GM23248 (cell line): ENCODE results near the gene POLN. TPM values are rescaled to one million over a fixed set of nuclear protein-coding genes. Genes with fewer than 3 reads are reported as not detected.

Source experiments
- DNase-seq: peaks from one replicate; pipeline ENCODE4 v3.0.0-alpha.2; 2015
- H2AFZ ChIP-seq: fragments of 200-600 bp; sonication (generic); 2 replicates; pipeline ENCODE4 v1.6.1; 2016; ENCODE audit warnings: antibody characterized with exemption
- H3F3A ChIP-seq: fragments of 200-600 bp; sonication (generic); 2 replicates; pipeline ENCODE4 v1.6.1; 2016; ENCODE audit warnings: mild to moderate bottlenecking, antibody characterized with exemption, mixed run types; ENCODE audit not compliant: insufficient read depth
- H3K27ac ChIP-seq: fragments of 200-600 bp; sonication (generic); 2 replicates; pipeline ENCODE4 v1.5.1; 2016; ENCODE audit warnings: mild to moderate bottlenecking
- H3K27me3 ChIP-seq: fragments of 200-600 bp; sonication (generic); replicated peaks from 2 replicates; pipeline ENCODE4 v1.6.1; 2016; ENCODE audit warnings: mild to moderate bottlenecking; ENCODE audit not compliant: insufficient read depth
- H3K36me3 ChIP-seq: fragments of 200-600 bp; sonication (generic); 2 replicates; pipeline ENCODE4 v1.6.1; 2016; ENCODE audit warnings: low read depth, mild to moderate bottlenecking
- H3K4me1 ChIP-seq: fragments of 200-600 bp; sonication (generic); 2 replicates; pipeline ENCODE4 v1.6.1; 2016; ENCODE audit warnings: mild to moderate bottlenecking; ENCODE audit not compliant: insufficient read depth
- H3K4me2 ChIP-seq: fragments of 200-600 bp; sonication (generic); one replicate; pipeline ENCODE4 v1.6.1; 2016; ENCODE audit warnings: mild to moderate bottlenecking; ENCODE audit not compliant: unreplicated experiment
- H3K4me3 ChIP-seq: fragments of 200-600 bp; sonication (generic); 2 replicates; pipeline ENCODE4 v1.5.1; 2016; ENCODE audit warnings: mild to moderate bottlenecking
- H3K79me2 ChIP-seq: fragments of 200-600 bp; sonication (generic); 2 replicates; pipeline ENCODE4 v1.6.1; 2016; ENCODE audit warnings: mild to moderate bottlenecking; ENCODE audit not compliant: insufficient read depth
- H3K9ac ChIP-seq: fragments of 200-600 bp; sonication (generic); 2 replicates; pipeline ENCODE4 v1.6.1; 2016; ENCODE audit warnings: mild to moderate bottlenecking
- H3K9me2 ChIP-seq: fragments of 200-600 bp; sonication (generic); 2 replicates; pipeline ENCODE4 v1.6.1; 2016; ENCODE audit warnings: mixed run types, mild to moderate bottlenecking, moderate library complexity; ENCODE audit not compliant: insufficient read depth
- H3K9me3 ChIP-seq: fragments of 200-600 bp; sonication (generic); one replicate; pipeline ENCODE4 v1.6.1; 2017; ENCODE audit warnings: low read depth
- H4K20me1 ChIP-seq: fragments of 200-600 bp; sonication (generic); 2 replicates; pipeline ENCODE4 v1.6.0; 2016; ENCODE audit not compliant: insufficient read depth
- EZH2 ChIP-seq: fragments of 200-600 bp; sonication (generic); IDR thresholded peaks from 2 replicates; pipeline ENCODE4 v1.6.1; 2018; ENCODE audit warnings: antibody characterized with exemption, mild to moderate bottlenecking; ENCODE audit not compliant: insufficient read depth, poor library complexity, severe bottlenecking
- EZH2phosphoT487 ChIP-seq: fragments of 200-600 bp; sonication (generic); IDR thresholded peaks from 2 replicates; pipeline ENCODE4 v1.6.1; 2018; ENCODE audit warnings: antibody characterized with exemption, moderate library complexity, mild to moderate bottlenecking, low read depth; ENCODE audit not compliant: insufficient read depth
- WGBS, 2 experiments: methylation state at CpG; one replicate each; pipeline ENCODE4 v1.1.6; 2015 to 2017; ENCODE audit warnings: low lambda C conversion rate in 2 of 2, low coverage in 1 of 2; ENCODE audit errors: missing lambda C conversion rate in 2 of 2; 5-methylcytosine and 5-hydroxymethylcytosine counted together
- in situ Hi-C: fragments of 300-500 bp; cut with MboI; formaldehyde crosslinking; loops from 2 replicates; pipeline ENCODE4 v1.15.0; 2020
- polyA plus RNA-seq: library from polyadenylated mRNA; unstranded; fragments of >200 nt; fragmentation: Nextera tagmentation; extraction: Ambion mirVana; gene quantifications from 2 replicates; pipeline ENCODE4 v1.2.1, GENCODE V29; 2016
- total RNA-seq: library from RNA; depleted of rRNA; stranded (reverse); fragments of >200 nt; shearing (Covaris generic); gene quantifications from 2 replicates; pipeline ENCODE4 v1.2.3, GENCODE V29; 2014

Gene POLN
- total and polyA plus RNA-seq, 2 experiments from 2014 or later, result 1.6 to 3.9 TPM

DNA sequence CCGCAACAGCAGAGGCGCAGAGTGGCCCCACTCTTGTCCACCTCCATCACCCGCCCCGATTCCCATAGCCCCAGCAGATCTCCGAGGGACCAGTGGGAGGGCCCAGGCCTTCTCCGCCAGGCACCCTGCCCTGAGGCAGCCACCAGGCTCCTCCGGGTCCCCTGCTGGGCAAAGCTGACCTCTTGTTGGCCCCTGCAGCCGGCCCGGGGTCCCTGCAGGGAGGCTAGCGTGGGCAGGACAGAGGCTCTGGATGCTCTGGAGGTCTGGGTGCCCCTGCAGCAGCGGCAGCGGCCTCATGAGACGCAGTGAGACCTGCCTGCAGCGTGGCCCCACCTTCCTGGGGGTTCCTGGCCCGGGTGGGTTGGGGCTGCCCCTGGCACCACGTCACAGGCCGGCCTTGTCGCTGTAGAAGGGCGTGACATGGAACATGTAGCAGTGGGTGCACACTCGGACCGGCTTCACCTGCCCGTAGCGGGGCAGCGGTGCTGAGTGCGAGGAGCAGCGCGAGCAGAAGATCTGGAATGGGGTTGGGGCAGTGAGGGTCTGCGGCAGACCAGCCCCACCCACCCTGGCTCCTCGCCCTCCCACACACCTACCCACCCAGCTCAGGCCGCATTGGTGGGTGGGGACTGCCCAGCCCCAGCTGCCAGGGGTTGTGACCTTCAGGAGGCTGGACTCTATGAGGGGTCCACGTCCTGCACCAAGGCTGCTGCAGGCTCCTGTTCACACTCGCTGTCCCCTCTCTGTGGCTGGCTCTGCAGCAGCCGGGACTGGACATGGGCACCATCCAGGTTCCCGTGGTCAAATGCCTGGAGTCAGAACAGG is 28.6 kb upstream of the POLN start:
- no peaks in the 10 kb centered on the region for H3K79me2 ChIP-seq
- 0 out of 2 replicates have a peak, but pooled peaks cover 8% of the 10 kb centered on the region for H3K4me1 ChIP-seq
- H2AFZ ChIP-seq, result no peak overlapping the region
- TF ChIP-seq EZH2, result no peak
- no peak for TF ChIP-seq EZH2phosphoT487
- no peak overlapping the region for H3K27ac ChIP-seq
- H3K9me2 ChIP-seq, result no peaks in the 10 kb centered on the region
- no peaks in the 10 kb centered on the region for H3K36me3 ChIP-seq
- no peak overlapping the region for H3K9ac ChIP-seq
- no peaks in the 10 kb centered on the region for H4K20me1 ChIP-seq
- no peak for DNase-seq
- peaks cover 6% of the 10 kb centered on the region; the same call in 1 of the 2 replicates for H3F3A ChIP-seq
- no peaks in the 10 kb centered on the region for H3K9me3 ChIP-seq
- H3K4me3 ChIP-seq, result no peak overlapping the region
- in situ Hi-C loops, result no loop called here
- WGBS, 2 experiments, result 83 to 84% methylated on average over 15 to 34 of the region's 34 CpGs
- H3K27me3 ChIP-seq, result no peaks in the 10 kb centered on the region
- no peak overlapping the region for H3K4me2 ChIP-seq

DNA sequence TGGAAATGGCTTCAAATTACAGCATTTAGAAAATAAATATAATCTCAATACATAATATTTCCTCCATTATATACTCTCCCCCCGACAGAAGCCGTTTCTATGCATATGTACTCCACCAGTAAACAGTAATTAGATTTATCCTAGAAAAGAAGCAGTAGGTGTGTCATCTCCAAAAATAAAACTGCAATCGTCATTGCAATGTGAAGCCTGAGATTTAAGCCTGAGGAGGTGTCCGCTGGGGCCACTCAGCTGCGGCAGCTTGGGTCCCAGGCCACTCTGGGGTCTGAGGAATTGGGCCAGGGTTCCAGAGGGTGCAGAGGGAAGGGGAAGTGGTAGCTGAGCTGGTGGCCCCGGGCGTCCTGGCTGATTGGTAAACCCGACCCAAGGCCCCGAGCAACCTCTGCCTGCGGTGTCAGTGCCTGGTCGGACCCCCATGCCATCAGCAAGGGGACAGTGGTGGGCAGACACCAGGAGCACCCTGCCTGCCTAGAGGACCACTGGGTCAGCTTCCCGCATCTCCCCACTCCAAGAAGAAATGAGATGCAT is 27.8 kb upstream of the POLN start:
- Histone ChIP-seq H3K4me2 (no peak overlapping the region), H2AFZ (no peak overlapping the region), H3K36me3 (no peaks in the 10 kb centered on the region), H3K79me2 (no peaks in the 10 kb centered on the region), H3K9ac (no peak overlapping the region), H3K9me3 (no peaks in the 10 kb centered on the region), H4K20me1 (no peaks in the 10 kb centered on the region), H3K9me2 (no peaks in the 10 kb centered on the region), H3K4me3 (no peak overlapping the region), H3K27me3 (no peaks in the 10 kb centered on the region), H3K4me1 (0 out of 2 replicates have a peak, but pooled peaks cover 8% of the 10 kb centered on the region), H3F3A (peaks cover 6% of the 10 kb centered on the region; the same call in 1 of the 2 replicates), H3K27ac (no peak overlapping the region)
- DNase-seq, result no peak
- 77 to 82% methylated on average over 10 to 12 of the region's 12 CpGs for WGBS, 2 experiments
- in situ Hi-C loops, result no loop called here
- TF ChIP-seq EZH2, result no peak
- no peak for TF ChIP-seq EZH2phosphoT487

DNA sequence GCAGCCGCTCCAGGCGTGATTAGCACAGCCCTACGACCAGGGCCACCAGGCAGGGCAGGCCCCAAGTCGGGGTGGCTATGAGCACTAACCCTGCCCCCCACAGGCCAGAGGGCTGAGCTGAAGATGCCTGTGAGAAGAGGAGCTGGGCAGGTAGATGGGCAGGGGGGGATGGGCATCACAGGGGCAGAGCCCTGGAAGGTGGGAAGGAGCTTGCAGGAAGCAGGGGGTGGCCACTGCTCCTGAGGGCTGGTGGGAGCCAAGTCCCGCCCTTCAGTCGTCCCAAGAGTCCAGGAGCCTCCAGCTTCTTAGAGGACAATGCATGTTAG is 27.2 kb upstream of the POLN start:
- Histone ChIP-seq H3K27ac (no peak overlapping the region), H3K4me1 (0 out of 2 replicates have a peak, but pooled peaks cover 8% of the 10 kb centered on the region), H3F3A (peaks cover 6% of the 10 kb centered on the region; the same call in 1 of the 2 replicates), H3K27me3 (no peaks in the 10 kb centered on the region), H3K79me2 (no peaks in the 10 kb centered on the region), H4K20me1 (no peaks in the 10 kb centered on the region), H3K4me2 (no peak overlapping the region), H3K9ac (no peak overlapping the region), H2AFZ (no peak overlapping the region), H3K9me3 (no peaks in the 10 kb centered on the region), H3K4me3 (no peak overlapping the region), H3K36me3 (no peaks in the 10 kb centered on the region), H3K9me2 (no peaks in the 10 kb centered on the region)
- 79 to 85% methylated on average over 6 of the region's 6 CpGs for WGBS, 2 experiments
- DNase-seq, result no peak
- no peak for TF ChIP-seq EZH2
- TF ChIP-seq EZH2phosphoT487, result no peak
- in situ Hi-C loops, result no loop called here

DNA sequence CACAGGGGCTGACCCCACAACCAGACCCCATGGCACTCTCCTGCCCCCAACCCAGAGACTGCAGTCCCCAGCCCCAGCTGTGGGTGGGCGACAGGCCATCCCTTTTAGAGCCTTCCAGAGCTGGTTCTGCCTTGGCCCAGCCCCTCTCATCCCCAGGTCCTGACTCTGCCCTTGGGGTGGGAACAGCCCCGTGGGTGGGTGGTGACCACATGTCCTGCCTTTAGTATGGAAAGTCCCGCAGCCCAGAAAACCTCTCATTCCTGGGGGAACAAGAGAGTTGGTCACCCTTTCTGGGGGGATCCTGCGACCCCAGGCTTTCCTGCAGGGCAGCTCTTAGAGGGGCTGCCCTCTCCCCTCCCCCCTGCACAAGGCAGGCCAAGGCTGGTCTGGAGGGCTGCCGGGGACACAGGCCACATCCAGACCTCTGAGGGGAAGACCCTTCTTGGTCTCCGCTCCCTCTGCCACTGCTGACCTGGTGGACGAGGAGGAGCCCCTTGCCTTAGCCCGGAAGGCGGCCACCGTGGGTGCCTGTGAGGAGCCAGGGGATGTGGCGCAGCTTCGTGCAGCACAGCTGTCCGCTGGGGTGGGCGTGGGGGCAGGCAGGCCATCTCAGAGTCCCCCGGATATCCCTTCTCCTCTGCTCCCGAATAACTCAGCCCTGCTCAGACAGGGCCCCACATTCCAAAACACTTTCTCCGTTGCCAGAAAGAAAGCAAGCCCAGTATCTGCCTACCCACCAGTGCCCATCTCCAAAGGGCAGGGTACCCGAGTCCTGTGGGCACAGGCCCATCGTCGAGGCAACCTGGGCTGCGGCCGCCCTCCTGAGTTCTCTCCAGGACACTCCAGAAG is 26.7 kb upstream of the POLN start:
- no peaks in the 10 kb centered on the region for H3K27me3 ChIP-seq
- H4K20me1 ChIP-seq, result no peaks in the 10 kb centered on the region
- no peak overlapping the region for H3K9ac ChIP-seq
- DNase-seq, result no peak
- no peak overlapping the region for H3K4me2 ChIP-seq
- no peak overlapping the region for H2AFZ ChIP-seq
- no peaks in the 10 kb centered on the region for H3K9me3 ChIP-seq
- H3K36me3 ChIP-seq, result no peaks in the 10 kb centered on the region
- no peaks in the 10 kb centered on the region for H3K9me2 ChIP-seq
- H3K27ac ChIP-seq, result no peak overlapping the region
- TF ChIP-seq EZH2phosphoT487 (no peak), EZH2 (no peak)
- H3K4me1 ChIP-seq, result 0 out of 2 replicates have a peak, but pooled peaks cover 8% of the 10 kb centered on the region
- in situ Hi-C loops, result no loop called here
- WGBS, 2 experiments, result 83 to 84% methylated on average over 21 to 22 of the region's 22 CpGs
- H3K79me2 ChIP-seq, result no peaks in the 10 kb centered on the region
- H3K4me3 ChIP-seq, result no peak overlapping the region
- H3F3A ChIP-seq, result peaks cover 6% of the 10 kb centered on the region; the same call in 1 of the 2 replicates
